IMR-90 (cell line): ENCODE results near the gene DOK1. TPM values are rescaled to one million over a fixed set of nuclear protein-coding genes. Genes with fewer than 3 reads are reported as not detected.
A peak's percentile ranks its signal among the peaks of the same experiment; 100 is the strongest.

Experiments used
- ATAC-seq: fragments of 200-7000 bp; cut with Tn5 transposase; 2 replicates; pipeline ENCODE4 v1.9.1; 2020; ENCODE audit warnings: low read depth, mild to moderate bottlenecking, moderate library complexity
- BruUV-seq: library from RNA; stranded (reverse); fragments of 400-500 nt; replicated peaks from 2 replicates; lab custom pipeline; 2021; lab: Mats Ljungman, UMichigan
- CTCF ChIA-PET: fragments of 300-600 bp; formaldehyde crosslinking; extraction: SDS; loops from one replicate; lab custom pipeline; 2021; ENCODE audit warnings: antibody characterized with exemption; lab: Yijun Ruan, JAX
- POLR2A ChIA-PET: fragments of 300-600 bp; sonication (Branson Sonifier 250); formaldehyde crosslinking; loops from one replicate; lab custom pipeline; 2022; ENCODE audit warnings: antibody characterized with exemption; ENCODE audit not compliant: unreplicated experiment; lab: Charles Lee
- DNase-seq: peaks from one replicate; pipeline ENCODE4 v3.0.0; 2013
- H2AFZ ChIP-seq: replicated peaks from 2 replicates; pipeline ENCODE3; 2013; ENCODE audit warnings: low read length, mild to moderate bottlenecking; ENCODE audit not compliant: poor library complexity
- H2AK5ac ChIP-seq: 2 replicates; pipeline ENCODE4 v1.6.1; 2013; ENCODE audit warnings: low read depth, low read length, inconsistent platforms
- H2AK9ac ChIP-seq: replicated peaks from 2 replicates; pipeline ENCODE3; 2013; ENCODE audit warnings: mild to moderate bottlenecking, low read depth, low read length, moderate library complexity; ENCODE audit not compliant: poor library complexity
- H2BK120ac ChIP-seq: 2 replicates; pipeline ENCODE4 v1.6.1; 2013; ENCODE audit warnings: low read depth, low read length, inconsistent platforms
- H2BK15ac ChIP-seq: 3 replicates; pipeline ENCODE4 v1.6.1; 2013; ENCODE audit warnings: low read depth, low read length, inconsistent platforms
- H2BK20ac ChIP-seq: 2 replicates; pipeline ENCODE4 v1.6.1; 2013; ENCODE audit warnings: low read depth, mild to moderate bottlenecking, inconsistent platforms, low read length, moderate library complexity
- H2BK5ac ChIP-seq: 2 replicates; pipeline ENCODE4 v1.6.1; 2013; ENCODE audit warnings: mild to moderate bottlenecking, low read depth, low read length, inconsistent platforms; ENCODE audit not compliant: poor library complexity, severe bottlenecking
- H3K14ac ChIP-seq: replicated peaks from 2 replicates; pipeline ENCODE4 v1.6.1; 2013; ENCODE audit warnings: low read depth, low read length, inconsistent platforms
- H3K18ac ChIP-seq: 2 replicates; pipeline ENCODE4 v1.6.1; 2013; ENCODE audit warnings: low read depth, low read length, control low read depth
- H3K23ac ChIP-seq: 2 replicates; pipeline ENCODE4 v1.6.1; 2013; ENCODE audit warnings: low read depth, low read length, inconsistent platforms
- H3K27ac ChIP-seq: 2 replicates; pipeline ENCODE4 v1.5.1; 2013; ENCODE audit warnings: mild to moderate bottlenecking, control low read depth, low read length; ENCODE audit not compliant: insufficient read depth
- H3K27me3 ChIP-seq: 2 replicates; pipeline ENCODE4 v1.6.1; 2013; ENCODE audit warnings: low read length; ENCODE audit not compliant: control insufficient read depth, insufficient read depth
- H3K36me3 ChIP-seq: 2 replicates; pipeline ENCODE4 v1.6.1; 2013; ENCODE audit warnings: low read length, mixed read lengths; ENCODE audit not compliant: control insufficient read depth, insufficient read depth
- H3K4ac ChIP-seq: 2 replicates; pipeline ENCODE4 v1.6.1; 2013; ENCODE audit warnings: low read depth, low read length, inconsistent platforms
- H3K4me1 ChIP-seq: 2 replicates; pipeline ENCODE4 v1.6.1; 2013; ENCODE audit warnings: low read length, mixed read lengths; ENCODE audit not compliant: control insufficient read depth, insufficient read depth
- H3K4me2 ChIP-seq: 2 replicates; pipeline ENCODE4 v1.6.1; 2013; ENCODE audit warnings: low read depth, mild to moderate bottlenecking, control low read depth, low read length, moderate library complexity
- H3K4me3 ChIP-seq: 2 replicates; pipeline ENCODE4 v1.5.1; 2013; ENCODE audit warnings: low read depth, mild to moderate bottlenecking, control low read depth, low read length, moderate library complexity; ENCODE audit not compliant: insufficient read depth
- H3K56ac ChIP-seq: 2 replicates; pipeline ENCODE4 v1.6.1; 2013; ENCODE audit warnings: low read length, inconsistent platforms; ENCODE audit not compliant: insufficient read depth; ENCODE audit errors: extremely low read depth
- H3K79me1 ChIP-seq, 2 experiments: 2 replicates each; pipeline ENCODE4 v1.6.1; 2013; ENCODE audit warnings: low read length in 2 of 2, inconsistent platforms in 1 of 2, low read depth in 1 of 2
- H3K9ac ChIP-seq: 2 replicates; pipeline ENCODE4 v1.6.1; 2013; ENCODE audit warnings: low read depth, low read length, control low read depth
- H3K9me1 ChIP-seq: 2 replicates; pipeline ENCODE4 v1.6.1; 2013; ENCODE audit warnings: low read length, inconsistent platforms; ENCODE audit not compliant: insufficient read depth
- H3K9me3 ChIP-seq: 2 replicates; pipeline ENCODE4 v1.6.1; 2013; ENCODE audit warnings: low read length; ENCODE audit not compliant: control insufficient read depth, insufficient read depth
- H4K20me1 ChIP-seq: 2 replicates; pipeline ENCODE4 v1.6.1; 2013; ENCODE audit warnings: low read length, inconsistent platforms; ENCODE audit not compliant: insufficient read depth
- H4K5ac ChIP-seq: 2 replicates; pipeline ENCODE4 v1.6.1; 2013; ENCODE audit warnings: mild to moderate bottlenecking, low read depth, low read length, control low read depth
- H4K8ac ChIP-seq, 2 experiments: 2 replicates each; pipeline ENCODE4 v1.6.1; 2013; ENCODE audit warnings: low read depth in 2 of 2, low read length in 2 of 2, control low read depth in 1 of 2, inconsistent platforms in 1 of 2
- H4K91ac ChIP-seq: 2 replicates; pipeline ENCODE4 v1.6.1; 2013; ENCODE audit warnings: low read depth, low read length, inconsistent platforms; ENCODE audit not compliant: insufficient read depth
- BHLHE40 ChIP-seq: fragments of 150-350 bp; IDR thresholded peaks from 2 replicates; pipeline ENCODE4 v1.6.1; 2016; ENCODE audit warnings: mild to moderate bottlenecking, low read depth, low read length
- MAFK ChIP-seq: IDR thresholded peaks from 2 replicates; pipeline ENCODE4 v1.6.1; 2012; ENCODE audit warnings: low read depth, low read length, improper control_type of control experiment
- MAZ ChIP-seq: IDR thresholded peaks from 2 replicates; pipeline ENCODE4 v1.6.1; 2012; ENCODE audit warnings: low read depth, mild to moderate bottlenecking, low read length, improper control_type of control experiment, moderate library complexity, borderline replicate concordance
- WGBS, 2 experiments: methylation state at CpG; one replicate each; pipeline versions ENCODE4 v1.1.5 to v1.1.7; 2013; ENCODE audit warnings: missing lambda C conversion rate in 2 of 2; ENCODE audit not compliant: insufficient read length in 1 of 2; ENCODE audit errors: extremely low coverage in 2 of 2; 5-methylcytosine and 5-hydroxymethylcytosine counted together
- dilution Hi-C: fragments of 300-500 bp; cut with HindIII; formaldehyde crosslinking; loops from one replicate; pipeline ENCODE4 v1.14.3; 2018; ENCODE audit warnings: low sequenced_read_pairs; ENCODE audit not compliant: unreplicated experiment
- in situ Hi-C: fragments of 300-500 bp; cut with MboI; formaldehyde crosslinking; loops from 3 replicates; pipeline ENCODE4 v1.14.3; 2019; ENCODE audit warnings: low sequenced_read_pairs, inconsistent platforms, mixed read lengths
- intact Hi-C: fragments of 100-400 bp; cut with micrococcal nuclease; formaldehyde crosslinking; loops from 2 replicates; pipeline ENCODE4 v1.10.0; 2022
- polyA plus RNA-seq, 3 experiments: library from polyadenylated mRNA; depleted of rRNA; stranded (reverse); fragments of >200 nt; gene quantifications; 2 replicates each; pipeline ENCODE4 v1.2.3, GENCODE V29; 2012; ENCODE audit warnings: low replicate concordance in 1 of 3
- total RNA-seq: library from RNA; depleted of rRNA; stranded (reverse); fragments of >200 nt; gene quantifications from 2 replicates; pipeline ENCODE4 v1.2.3, GENCODE V29; 2012

DOK1 gene
- total and polyA plus RNA-seq, 2 of the 4 experiments (the other 2 are of a cell fraction) = 15.4 to 17.6 TPM

DNA sequence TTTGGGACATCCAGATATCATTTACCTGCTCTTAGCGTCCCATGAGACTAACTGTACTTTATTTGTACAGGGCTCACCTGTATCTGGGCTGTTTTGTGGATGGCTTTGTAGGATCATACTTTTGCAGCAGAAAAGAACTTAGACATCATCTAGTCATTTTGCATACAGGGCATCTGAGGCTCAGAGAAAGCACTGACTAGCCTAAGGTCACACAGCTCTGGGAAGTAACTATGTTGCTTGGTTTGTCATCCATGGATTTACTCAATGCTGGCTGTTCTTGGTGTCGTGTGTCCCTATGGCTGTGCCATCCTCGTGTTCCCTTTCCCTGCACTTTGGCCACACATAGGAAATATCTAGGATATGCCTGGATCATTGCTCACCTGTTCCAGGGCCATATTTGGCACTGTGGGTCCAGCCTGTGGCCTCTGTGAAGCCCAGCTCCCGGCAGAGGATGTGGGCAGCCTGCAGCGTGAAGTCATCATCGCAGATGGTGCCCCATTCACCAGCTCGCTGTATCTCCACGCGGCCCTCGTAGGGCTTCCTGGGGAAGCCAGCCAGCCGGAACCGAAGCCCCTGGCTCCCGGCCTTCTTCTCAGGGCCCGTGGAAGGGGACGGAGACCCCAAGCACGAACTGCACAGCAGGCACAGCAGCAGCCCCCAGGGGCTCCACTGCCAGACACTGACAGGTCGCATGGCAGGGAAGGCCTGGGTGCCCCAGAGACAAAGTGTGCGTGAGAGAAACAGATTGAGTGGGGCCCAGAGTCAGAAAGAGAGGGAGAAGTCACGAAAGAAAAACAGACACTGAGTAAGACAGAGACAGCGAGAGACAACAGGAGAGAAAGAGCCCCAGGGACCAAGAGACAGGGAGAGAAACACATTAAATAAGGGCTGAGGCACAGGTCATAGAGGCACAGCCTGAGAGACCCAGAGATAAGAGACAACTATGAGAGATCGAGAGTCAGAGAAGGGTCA is 2.3 kb upstream of the DOK1 start (continued):
- no peak for TF ChIP-seq MAFK

DNA sequence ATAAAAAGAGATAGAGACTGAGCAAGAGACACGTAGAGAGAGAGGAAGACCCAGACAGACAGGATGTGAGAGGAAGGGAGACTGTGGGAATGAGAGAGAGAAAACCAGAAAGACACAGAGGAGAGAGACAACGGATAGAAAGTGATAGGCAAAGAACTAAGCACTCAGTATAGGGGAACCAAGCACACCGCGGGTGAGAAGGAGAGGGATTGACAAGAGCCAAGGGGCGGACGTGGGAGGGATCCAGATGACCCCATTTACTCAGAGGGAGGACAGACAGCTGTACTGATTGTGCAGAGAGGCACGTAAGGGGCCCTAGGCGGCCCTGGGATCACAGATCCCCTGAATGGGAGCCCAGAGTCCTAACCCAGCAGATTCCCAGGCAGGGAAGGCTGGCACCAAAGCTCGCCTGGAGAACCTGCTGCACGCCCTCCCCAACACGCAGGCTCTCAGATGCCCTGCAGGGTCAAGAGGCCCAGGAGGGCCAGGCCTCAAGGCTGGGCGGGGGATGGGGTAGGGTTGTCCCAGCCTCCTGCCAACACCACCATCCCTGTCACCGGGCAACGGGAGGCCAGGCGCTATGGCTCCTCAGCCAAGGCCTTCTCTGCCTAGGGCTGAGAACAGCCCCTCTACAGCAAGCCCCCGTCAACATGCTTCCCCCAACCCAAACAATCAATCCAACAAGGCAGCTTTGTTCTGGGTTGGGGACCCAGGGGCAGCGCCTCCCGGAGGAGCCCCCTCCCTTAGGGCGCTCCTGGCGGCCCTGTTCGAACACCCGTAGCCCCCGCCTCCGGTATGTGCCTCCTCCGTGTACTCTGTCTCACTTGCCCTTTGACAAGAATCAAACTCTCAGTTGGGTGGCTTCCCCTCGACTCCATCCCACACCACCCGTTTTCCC is 1.4 kb upstream of the DOK1 start:
- intact Hi-C loops = no loop called here
- H4K5ac ChIP-seq = peak overlapping the region; percentile 97
- H3K56ac ChIP-seq = peak overlapping the region; percentile 63
- H4K91ac ChIP-seq = peak overlapping the region; percentile 98
- no TSS peak for BruUV-seq
- ATAC-seq (peak; percentile 9), DNase-seq (no peak)
- peak overlapping the region; percentile 77 for H3K18ac ChIP-seq
- peak overlapping the region; percentile 91 for H3K27ac ChIP-seq
- H4K8ac ChIP-seq = peak overlapping the region; percentile 79 to 94
- H3K4me2 ChIP-seq = peak overlapping the region; percentile 87
- H3K4ac ChIP-seq = peak overlapping the region; percentile 98
- H3K79me1 ChIP-seq = peaks cover 20 to 72% of the 10 kb centered on the region in 2 experiments
- H4K20me1 ChIP-seq = no peaks in the 10 kb centered on the region; the same call in 1 of the 2 replicates
- peak overlapping the region; percentile 87 for H2BK5ac ChIP-seq
- peak overlapping the region; percentile 84 for H2BK120ac ChIP-seq
- ChIA-PET CTCF (no interaction called here), POLR2A (interaction anchor here (1.5 kb wide), 1 partner anchor 14 kb away, joined by 3 read pairs; no protein-coding TSS in a partner anchor)
- TF ChIP-seq MAZ (no peak), BHLHE40 (no peak)
- dilution Hi-C loops = no loop called here
- H3K23ac ChIP-seq = peak overlapping the region; percentile 94
- peak overlapping the region; percentile 97 for H2AK9ac ChIP-seq
- peaks cover 28% of the 10 kb centered on the region for H3K36me3 ChIP-seq
- peak overlapping the region; percentile 81; the same call in 2 of the 3 replicates for H2BK15ac ChIP-seq
- H3K9me1 ChIP-seq = peaks cover 16% of the 10 kb centered on the region; the same call in 1 of the 2 replicates
- no peaks in the 10 kb centered on the region for H3K9me3 ChIP-seq
- H3K9ac ChIP-seq = peak overlapping the region; percentile 90
- peaks cover 24% of the 10 kb centered on the region for H3K4me1 ChIP-seq
- H2AFZ ChIP-seq = peak overlapping the region; percentile 98
- peak overlapping the region; percentile 90 for H2AK5ac ChIP-seq
- peak overlapping the region; percentile 78 for H3K4me3 ChIP-seq
- in situ Hi-C loops = no loop called here
- peak overlapping the region; percentile 98 for H3K14ac ChIP-seq
- 15% methylated on average over 13 of the region's 27 CpGs; no CpG with 5 or more reads in 1 of the 2 experiments for WGBS, 2 experiments
- H2BK20ac ChIP-seq = peak overlapping the region; percentile 58
- H3K27me3 ChIP-seq = no peaks in the 10 kb centered on the region
